GM04504 (cell line): ENCODE data around the gene ZNF587B.
"Not testable (repeated sequence)": the region's sequence is repeated elsewhere in the genome, so short reads cannot be mapped to it uniquely, and the experiment has no call there.

ENCODE experiments used
- DNase-seq: peaks from one replicate; pipeline ENCODE4 v3.0.0-alpha.2; 2012; ENCODE audit warnings: low read depth

Gene ZNF587B

DNA sequence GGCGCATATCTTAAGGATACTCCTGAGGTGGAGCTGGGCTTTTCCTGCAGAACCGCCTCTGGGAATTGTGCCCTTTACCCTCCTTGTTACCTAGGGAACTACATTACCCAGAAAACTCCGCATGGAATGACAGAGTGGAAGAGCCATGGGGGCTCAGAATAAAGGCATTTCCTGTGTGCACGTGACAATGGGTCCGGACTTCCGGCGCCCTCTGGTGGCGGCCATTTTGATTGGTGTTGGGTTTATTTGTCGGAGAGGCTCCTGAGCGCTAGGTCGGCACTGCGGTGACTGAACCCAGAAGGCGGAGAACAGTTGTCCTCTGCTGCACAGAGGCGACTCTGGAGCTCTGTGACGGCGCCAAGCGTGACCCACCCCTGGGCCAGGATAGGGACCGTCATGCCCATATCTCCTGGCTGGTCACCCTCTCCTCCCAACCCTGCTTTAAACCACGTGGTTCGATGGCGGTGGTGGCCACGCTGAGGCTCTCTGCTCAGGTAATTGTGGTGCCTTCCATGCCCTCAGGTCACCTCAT, at the start of gene ZNF587B:
ZNF587B (plus strand) TSS at position 229 of the 532 bp plus-strand sequence; CDS start at position 459, 230 bp downstream.
- no peak for DNase-seq

DNA sequence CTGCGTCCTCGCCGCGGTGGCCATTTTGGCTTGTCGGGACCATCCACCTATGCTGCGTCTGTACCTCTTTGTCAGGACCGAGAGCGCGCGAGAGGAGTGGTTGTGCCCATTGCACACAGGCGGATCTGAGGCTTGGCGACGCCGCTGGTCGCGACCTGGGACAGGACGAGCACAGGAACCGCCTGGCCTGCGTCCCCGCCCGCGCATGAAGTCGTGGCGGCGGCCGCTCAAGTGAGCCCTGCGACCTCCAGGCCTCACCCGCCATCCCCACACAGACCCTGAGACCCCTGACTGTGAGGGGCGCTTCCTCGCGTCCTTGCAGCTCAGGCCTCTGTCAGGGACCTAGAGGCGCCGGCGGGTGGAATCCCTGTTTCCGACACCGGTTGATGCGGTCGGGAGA, 43.8 kb upstream of the ZNF587B start:
- DNase-seq: no peak

DNA sequence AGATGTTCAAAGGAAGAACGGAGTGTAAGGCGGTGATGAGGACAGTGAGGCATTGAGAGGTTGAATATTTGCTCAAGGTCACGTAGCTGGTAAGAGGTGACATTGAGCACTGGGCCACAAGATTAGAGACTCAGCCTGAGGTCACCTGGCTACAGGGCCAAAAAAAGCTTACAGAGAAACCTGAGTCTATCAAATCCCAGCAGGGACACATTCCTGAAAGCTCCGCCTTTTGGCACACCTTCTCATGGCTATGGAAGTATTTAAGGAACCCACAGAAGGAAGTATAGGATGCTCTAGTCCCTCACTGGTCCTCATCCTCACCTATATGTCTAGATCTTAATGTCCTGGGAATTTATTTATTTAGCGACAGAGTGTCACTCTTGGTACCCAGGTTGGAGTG, 43.2 kb upstream of the ZNF587B start:
- DNase-seq: no peak

DNA sequence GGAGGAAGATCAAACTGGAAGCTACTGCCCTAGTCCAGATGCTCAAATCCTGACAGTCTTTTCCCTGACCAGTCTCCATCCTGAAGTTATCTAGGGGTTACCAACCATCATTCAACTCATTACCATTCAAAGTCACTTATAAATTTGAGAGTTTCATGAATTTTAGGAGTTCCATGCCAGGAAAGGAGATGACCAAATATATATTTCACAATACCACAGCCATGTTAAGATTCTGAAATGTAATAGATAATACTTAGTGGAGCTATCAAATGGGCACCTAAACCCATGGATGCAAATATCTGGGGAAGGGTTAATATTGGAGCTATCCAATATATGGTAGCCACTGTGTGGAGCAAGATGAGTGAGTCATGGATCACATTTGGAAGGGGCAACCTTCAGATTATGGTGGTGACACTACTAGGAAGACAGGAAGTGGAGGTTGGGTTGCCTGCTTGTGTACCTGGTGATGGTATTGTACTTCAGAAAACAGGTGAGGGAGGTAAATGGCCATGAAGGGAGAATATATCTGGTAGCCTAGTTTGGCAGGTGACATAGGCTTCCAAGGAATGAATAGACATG, 41.9 kb upstream of the ZNF587B start:
- DNase-seq: no peak

DNA sequence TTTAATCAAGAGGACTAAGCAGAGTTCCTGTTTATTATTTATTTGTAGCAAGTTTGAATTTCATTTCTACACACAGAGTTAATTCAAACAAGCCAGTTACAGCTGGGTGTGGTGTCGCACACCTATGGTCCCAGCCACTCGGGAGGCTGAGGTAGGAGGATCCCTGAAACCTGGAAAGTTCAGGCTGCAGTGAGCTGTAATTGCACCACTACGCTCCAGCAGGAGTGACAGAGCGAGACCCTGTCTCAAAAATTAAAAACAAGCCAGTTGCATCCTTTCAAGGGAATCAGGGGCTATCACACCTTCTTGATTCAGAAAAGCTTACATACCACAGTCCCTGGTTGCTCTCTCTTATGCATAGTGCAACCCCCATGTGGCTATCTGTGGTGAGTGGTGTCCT, 40.8 kb upstream of the ZNF587B start:
- DNase-seq: no peak

DNA sequence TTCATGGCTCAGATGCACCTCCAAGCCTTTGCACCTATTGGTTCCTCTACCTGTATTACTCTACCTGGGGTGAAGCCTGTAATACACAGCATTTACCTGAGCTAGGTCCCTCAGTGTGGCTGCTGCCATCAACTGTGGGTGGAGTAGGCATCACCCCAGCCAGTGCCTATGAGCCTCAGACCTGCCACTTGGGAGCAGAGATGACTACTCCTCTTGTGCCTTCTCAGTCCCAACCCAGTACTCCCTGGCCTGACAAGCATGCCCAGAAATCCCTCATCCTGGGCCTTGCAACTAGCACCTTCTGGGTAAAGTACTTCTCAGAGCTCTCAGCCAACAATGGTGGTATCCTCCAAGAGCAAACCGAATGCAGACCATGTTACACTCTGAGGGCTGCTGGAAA, 33.5 kb upstream of the ZNF587B start:
- not testable (repeated sequence) for DNase-seq

DNA sequence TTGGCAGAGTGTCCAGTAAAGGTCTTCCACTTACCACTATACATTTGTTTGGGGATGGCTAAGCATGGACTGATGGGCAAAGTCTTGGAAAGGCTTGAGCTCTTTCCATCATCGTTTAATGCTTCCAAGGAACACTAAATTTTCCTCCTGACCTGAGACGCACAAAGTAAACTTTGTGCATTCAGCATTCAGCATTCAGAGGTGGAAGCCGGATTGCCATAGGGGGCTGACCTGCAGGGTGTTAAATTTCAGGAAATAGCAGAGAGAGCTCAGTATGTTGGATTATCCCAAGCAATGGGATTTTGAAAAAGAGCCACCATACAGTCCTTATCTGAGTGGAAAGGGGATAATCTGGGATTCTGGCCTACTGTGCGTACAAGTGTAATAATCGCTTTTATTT, 29.4 kb upstream of the ZNF587B start:
- DNase-seq: no peak

DNA sequence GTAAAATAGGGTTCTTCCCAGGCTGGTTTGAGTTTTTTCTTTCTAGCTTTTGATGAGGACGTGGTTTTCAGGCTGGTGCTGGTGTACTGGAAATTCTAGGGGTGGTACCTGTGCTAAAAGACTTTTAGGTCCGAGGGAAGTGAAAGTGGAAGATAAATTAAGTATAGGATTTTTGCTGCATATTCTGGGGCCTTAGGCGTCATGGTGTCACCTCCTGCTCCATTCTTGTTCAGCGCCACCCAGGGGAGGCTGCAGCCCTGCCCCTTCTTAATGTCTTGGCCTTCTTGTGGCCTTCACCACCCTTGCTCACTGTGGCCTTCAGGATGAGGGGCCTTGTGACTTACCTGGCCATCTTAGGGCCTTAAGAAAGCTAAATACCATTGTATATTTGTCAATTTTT, 27.8 kb upstream of the ZNF587B start:
- no peak for DNase-seq

DNA sequence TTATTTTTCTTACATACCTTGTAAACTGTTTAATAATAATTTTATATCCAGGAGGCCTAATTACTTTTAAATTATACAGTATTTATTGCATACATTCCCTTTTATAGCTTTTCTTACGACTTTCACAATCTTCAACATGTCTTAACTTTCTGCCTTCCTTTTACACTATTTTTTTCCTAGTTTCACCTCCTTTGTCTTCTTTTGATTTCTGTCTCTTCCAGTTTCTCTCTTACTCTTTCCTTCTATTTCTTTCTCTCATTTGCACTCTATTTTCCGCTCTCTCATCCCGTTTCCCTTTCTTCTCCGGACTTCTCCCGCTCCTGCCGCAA, 26.9 kb upstream of the ZNF587B start:
- no peak for DNase-seq

DNA sequence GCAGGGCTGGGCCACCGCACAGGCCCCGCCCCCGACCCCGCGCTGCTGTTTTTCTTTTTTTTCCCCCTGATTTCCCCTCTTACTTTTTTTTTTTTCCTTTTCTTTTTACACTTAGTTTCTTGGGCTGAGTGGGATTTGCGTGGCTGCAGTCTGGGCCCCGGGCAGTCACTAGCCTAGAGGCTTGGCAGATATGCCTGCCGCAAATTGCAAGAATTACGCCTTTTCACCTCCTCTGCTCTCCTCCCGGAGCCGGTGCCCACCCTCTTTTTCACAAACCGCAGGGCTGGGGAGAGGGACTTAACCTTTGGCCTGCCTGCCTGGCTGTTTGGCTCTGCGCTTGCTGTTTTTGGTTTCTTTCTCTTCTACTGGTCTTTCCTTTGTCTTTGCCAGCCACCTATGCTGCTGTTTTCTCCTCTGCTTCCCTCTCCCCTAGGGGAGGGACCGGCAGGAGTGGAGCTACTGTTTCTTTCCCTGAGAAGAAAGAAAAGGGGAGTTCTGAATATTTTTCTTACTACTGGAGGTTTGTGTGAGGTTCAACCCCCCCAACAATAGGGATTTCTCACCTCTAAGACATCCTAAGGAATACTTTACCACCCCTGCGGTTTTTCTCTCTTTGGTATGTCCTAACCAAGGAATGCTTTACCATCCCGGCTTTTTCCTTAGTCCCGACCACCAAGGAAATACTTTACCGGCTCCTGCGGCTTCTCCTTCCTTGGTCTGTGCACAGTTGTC, 26.3 kb upstream of the ZNF587B start:
- DNase-seq: peak; percentile 38

DNA sequence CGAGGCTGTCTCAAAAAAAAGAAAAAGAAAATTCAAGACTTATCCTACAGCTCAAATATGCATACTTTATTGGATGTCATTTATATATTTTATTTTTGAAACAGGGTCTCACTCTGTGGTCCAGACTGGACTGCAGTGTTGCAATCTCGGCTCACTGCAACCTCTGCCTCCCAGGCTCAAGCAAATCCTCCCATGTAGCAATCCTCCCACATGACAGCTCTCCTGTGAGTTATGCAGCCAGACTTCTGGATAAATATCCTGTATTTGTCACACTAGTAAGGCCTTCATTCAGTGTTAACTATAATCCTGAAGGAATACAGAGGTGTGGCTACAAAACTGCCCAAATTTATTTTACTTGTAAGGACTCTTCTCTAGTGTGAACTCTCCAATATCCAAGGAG, 22.6 kb upstream of the ZNF587B start:
- no peak for DNase-seq

DNA sequence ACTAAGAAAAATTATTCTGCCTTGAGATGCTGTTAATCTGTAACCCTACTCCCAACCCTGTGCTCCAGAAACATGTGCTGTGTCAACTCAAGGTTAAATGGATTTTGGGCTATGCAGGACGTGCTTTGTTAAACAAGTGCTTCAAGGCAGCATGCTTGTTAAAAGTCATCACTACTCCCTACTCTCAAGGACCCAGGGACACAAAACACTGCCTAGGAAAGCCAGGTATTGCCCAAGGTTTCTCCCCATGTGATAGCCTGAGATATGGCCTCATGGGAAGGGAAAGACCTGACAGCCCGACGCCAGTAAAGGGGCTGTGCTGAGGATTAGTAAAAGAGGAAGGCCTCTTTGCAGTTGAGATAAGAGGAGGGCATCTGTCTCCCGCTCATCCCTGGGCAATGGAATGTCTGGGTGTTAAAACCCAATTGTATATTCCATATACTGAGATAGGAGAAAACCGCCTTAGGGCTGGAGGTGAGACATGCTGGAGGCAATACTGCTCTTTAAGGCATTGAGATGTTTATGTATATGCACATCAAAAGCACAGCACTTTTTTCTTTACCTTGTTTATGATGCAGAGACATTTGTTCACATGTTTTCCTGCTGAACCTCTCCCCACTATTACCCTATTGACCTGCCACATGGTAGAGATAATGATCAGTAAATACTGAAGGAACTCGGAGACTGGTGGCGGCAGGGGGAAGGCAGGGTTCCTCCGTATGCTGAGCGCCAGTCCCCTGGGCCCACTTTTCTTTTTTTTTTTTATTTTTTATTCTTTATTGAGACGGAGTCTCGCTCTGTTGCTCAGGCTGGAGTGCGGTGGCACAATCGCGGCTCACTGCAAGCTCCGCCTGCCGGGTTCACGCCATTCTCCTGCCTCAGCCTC, 19.4 kb upstream of the ZNF587B start:
- not testable (repeated sequence) for DNase-seq

DNA sequence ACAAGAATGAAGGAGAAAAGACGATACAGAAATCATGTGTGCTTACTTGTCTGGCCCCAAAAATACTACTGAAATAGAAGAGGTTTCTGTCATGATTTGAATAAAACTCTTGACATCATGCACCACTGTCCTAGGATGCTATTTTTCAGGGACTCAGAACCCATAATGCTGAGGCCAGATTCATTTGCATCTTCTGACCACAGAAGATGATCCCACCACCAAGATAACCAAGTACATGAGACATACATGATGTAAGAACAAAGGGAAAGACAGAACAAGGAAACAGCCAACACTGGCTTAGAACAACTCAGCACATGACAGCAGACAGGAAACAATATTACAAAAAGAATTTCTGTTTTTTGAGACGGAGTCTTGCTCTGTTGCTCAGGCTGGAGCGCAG, 17.9 kb upstream of the ZNF587B start:
- no peak for DNase-seq

DNA sequence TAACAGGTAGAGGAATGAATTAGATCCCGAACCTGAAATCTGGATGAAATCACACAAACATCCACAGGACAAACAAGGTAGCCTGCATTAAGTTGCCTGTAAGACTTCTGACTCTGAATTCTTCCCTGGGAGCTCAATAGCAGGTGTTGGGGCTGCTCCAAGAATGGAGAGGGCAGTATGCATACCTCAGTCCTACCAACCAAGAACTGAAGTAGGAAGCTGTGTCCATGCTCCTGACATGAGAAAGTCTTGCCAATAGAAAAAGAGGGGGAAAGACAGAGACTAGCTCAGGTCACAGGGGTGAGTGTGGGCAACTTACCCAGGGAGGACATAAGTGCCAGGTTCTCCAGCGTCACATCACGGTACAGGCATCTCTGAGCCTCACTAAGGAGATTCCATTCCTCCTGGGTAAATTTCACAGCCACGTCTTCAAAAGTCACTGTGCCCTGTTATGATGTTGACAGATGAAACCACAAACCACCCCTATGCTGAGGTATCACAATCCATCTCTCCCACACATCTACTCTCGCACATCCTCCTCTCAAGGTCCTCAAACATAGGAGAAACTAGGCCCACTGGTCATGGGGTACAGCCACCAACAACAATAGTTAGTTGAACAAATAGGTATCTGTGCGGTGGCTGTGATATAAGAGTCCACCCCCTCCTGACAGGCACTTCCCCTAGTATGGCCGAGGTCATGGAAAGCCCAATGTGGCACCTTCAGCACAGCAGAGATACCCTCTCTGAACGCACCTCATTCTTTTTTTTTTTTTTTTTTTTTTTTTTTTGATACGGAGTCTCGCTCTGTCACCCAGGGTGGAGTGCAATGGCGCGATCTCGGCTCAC, 16.9 kb upstream of the ZNF587B start:
- DNase-seq: not testable (repeated sequence)

DNA sequence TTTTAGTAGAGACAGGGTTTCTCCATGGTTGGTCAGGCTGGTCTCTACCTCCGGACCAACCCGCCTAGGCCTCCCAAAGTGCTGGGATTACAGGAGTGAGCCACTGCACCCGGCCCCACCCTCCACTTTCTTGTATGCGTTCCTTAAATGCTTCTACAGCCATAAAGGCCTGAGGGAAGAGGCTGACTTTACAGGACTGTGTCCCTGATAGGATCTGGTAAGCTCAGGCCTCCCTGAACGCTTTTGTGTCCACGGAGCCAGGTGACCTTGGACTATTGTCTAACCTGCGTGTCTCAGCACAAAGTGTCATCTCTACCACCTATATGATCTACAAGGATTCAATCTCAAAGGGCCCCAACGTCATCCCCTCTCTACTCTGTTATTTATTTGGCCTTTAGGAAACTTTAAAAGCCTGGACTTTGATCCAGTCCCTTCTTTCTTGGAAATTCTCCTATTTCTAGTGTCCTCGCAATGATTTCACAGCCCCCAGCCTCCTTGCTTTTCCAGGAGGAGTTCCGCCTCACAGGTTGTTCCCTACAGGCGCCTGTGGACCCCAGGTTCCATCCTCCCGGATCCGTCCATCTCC, 16.1 kb upstream of the ZNF587B start:
- no peak for DNase-seq

DNA sequence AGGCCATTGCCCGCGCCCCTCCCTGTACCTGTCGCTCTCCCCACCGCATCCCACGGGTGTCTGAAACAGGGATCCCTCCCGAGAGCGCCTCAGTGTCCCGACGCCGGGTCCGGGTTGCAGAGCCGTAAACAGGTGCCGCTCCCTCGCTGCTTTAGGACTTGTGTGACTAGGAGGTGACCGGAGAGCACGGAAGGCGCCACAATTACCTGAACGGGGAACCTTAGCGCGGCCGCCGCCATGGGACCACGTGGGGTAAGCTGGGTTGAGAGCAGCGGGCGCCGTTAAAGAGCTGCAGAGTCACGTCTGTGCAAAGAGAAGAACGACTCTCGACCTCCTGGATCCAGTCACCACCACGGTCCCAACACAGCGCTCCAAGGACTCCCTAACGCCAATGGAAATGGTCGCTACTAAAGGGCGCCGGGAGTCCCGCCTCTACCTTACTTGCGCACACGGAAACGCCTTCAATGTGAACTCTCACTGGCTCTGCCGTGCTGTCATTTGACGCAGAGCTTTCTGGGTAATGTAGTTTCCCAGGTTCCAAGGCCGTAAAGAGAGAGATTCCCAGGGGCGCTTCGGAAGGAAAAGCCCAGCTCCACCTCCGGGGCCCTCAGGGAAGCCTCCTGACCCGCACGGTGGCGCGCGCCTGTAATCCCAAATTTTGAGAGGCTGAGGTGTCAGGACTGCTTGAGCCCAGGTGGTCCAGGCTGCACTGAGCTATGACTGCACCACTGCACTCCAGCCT, 15.4 kb upstream of the ZNF587B start, which contains the start of gene ZNF552:
ZNF552 (minus strand) TSS at position 409 of the 742 bp plus-strand sequence; CDS start at position 239, 170 bp downstream.
- DNase-seq: peak; percentile 68

DNA sequence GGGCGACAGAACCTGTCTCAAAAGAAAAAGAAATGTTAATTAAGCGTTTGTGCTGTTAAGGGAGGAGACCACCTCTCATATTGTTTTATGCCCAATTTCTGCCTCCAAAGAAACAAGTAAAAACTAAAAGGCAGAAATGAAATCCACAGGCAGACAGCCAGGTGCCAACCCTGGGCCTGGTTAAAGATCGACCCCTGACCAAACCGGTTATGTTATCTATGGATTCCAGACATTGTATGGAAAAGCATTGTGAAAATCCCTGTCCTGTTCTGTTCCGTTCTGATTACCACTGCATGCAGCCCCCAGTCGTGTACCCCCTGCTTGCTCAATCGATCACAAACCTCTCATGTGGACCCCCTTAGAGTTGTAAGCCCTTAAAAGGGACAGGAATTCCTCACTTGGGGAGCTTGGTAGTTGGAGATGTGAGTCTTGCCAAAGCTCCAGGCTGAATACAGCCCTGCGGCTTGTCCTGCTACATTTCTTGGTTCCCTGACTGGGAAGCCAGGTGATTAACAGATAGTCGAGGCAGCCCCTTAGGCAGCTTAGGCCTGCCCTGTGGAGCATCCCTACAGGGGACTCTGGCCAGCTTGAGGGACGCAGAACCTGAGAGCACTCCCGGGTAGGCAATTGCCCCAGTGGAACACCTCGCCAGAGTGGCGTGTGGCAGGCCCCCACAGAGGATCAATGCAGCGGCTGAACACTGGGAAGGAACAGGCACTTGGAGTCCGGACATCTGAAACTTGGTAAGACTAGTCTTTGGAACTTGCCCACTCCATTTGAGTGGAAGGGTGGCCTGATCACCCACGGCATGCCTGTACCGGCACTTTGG, 14.6 kb upstream of the ZNF587B start:
- DNase-seq: no peak

DNA sequence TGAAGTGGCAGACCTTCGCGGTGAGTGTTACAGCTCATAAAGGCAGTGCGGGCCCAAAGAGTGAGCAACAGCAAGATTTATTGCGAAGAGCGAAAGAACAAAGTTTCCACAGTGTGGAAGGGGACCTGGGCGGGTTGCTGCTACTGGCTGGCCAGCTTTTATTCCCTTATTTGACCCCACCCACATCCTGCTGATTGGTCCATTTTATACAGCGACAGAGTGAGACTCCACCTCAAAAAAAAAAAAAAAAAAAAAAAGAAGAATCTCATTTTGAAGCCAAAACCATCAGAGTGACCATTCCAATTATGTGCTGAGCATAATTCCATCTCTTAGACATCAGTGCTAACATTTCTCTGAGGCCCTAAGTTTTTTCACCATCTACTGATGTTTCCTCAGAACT, 13.4 kb upstream of the ZNF587B start:
- no peak for DNase-seq

DNA sequence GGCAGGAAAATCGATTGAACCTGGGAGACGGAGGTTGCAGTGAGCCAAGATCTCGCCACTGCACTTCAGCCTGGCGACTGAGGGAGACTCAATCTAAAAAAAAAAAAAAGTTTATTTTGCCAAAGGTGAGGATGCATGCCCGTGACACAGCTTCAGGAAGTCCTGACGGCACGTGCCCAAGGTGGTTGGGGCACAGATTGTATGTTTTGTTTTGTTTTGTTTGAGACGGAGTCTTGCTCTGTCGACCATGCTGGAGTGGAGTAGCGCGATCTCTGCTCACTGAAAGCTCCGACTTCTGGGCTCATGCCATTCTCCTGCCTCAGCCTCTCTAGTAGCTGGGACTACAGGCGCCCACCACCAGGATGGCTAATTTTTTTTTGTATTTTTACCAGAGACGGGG, 12.1 kb upstream of the ZNF587B start:
- no peak for DNase-seq

DNA sequence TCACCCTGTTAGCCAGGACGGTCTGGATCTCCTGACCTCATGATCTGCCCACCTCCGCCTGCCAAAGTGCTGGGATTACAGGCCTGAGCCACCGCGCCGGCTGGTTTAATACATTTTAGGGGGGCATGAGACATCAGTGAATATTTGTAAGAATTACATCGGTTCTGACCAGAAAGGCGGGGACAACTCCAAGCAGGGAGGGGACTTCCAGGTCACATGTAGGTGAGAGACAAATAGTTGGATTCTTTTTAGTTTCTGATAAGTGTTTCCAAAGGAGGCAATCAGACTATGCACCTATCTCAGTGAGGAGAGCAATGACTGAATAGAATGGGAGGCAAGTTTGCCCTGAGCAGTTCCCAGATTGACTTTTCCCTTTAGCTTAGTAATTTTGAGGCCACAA, 11.7 kb upstream of the ZNF587B start:
- no peak for DNase-seq
